ENCODE measurements around the gene MGLL. TPM values are rescaled to one million over a fixed set of nuclear protein-coding genes. Genes with fewer than 3 reads are reported as not detected.
"Not testable (repeated sequence)": the region's sequence is repeated elsewhere in the genome, so short reads cannot be mapped to it uniquely, and the experiment has no call there.

MGLL gene
- total RNA-seq, 1 donor from 2014 or later = 35.2 TPM

GRCh38 chr3:127660621-127661251, 161.6 kb downstream of the MGLL start:
- DNase-seq (ENCODE audit: low spot score) = no peak

GRCh38 chr3:127658234-127658633, 164.1 kb downstream of the MGLL start:
- peak; percentile 37 for DNase-seq (ENCODE audit: low spot score)

DNA sequence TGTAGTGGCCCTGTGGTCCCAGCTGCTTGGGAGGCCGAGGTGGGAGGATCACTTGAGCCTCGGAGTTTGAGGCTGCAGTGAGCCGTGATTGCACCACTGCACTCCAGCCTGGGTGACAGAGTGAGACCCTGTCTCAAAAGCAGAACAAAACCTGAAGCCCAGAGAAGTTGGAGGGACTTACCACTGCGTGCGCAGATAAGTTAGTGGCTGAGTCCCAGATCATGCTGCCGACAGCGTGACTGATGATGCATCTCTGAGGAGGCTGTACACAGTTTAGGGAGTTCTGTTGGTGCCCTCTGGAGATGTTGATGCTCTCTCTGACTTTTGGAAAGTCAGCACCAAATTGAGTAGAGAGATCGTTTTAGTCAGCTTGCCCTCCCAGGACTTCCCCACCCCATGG, 165.4 kb downstream of the MGLL start:
- no peak for DNase-seq (ENCODE audit: low spot score)

DNA sequence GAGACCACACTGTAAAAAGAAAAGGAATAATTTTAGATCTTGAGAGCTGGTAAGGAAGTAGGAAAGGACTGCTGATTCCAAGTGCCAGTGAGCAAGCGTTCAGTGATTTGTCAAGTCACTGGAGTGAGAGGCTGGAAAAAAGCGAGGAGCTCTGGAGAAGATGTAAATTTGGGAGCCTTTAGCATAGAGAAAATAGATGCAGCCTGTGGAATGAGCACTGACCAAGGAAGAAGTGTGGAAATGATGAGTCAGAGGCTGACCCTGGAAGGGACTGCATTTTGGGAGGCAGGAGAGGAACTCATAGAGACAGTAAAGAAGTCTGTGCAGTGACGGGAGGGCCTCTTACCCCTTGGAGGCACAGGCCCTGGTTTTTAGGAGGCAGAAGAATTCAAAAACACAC, 166.7 kb downstream of the MGLL start:
- peak; percentile 61 for DNase-seq (ENCODE audit: low spot score)

- DNase-seq (ENCODE audit: low spot score) = not testable (repeated sequence)
Observed at GRCh38 chr3:127654993-127655392, 167.3 kb downstream of the MGLL start.

DNA sequence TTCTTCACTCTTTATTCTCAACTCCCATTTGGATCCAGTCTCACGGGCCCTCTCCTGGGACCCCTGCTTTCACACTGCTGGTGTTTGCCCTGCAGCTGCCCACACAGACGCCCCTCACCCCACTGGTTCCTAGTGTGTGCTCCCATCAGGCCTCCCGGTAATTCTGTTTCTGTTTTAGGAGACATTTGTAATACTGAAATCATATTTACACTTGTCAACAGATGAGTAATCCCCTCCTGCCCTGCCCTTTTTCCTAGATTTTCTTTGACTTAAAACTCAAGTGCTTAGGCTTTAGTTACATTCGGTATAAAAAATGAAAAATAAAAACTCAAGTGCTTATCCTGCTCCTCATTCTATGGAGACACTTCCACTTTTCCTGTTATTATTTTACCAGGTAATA, 167.9 kb downstream of the MGLL start:
- DNase-seq (ENCODE audit: low spot score) = no peak

GRCh38 chr3:127652246-127652995, 169.9 kb downstream of the MGLL start:
- peak; percentile 62 for DNase-seq (ENCODE audit: low spot score)

DNA sequence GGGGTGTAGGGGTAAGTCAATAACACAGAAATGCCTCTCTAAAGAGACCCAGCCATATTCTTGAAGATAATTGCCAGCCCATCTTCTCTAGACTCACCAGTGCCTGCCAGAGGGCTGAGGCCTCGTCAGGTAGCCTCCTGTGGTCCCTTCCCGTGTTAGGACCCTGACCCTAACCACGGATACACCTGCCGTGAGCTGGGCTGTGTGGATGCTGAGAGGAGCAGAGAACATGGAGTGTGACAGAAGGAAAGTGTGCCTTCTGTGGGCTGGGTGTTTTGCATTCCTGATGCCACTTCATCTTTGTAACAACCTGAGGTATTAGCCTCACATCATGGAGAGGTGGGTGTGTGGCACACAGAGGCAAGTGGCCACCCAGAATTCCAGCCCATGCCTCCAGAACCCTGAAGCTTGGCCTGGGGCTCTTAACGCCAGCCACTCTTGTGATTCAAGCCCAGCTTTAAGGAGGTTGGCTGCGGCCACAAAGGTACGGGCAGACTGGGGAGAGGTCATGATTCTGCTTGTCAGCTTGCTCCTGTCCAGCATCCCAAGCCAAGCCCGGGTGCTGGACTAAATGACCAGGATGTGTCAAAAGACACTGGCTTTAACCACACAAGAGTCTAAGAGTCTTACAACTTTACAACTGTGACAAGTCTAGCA, 170.7 kb downstream of the MGLL start:
- no peak for DNase-seq (ENCODE audit: low spot score)

GRCh38 chr3:127650236-127650635, 172.1 kb downstream of the MGLL start:
- no peak for DNase-seq (ENCODE audit: low spot score)

DNA sequence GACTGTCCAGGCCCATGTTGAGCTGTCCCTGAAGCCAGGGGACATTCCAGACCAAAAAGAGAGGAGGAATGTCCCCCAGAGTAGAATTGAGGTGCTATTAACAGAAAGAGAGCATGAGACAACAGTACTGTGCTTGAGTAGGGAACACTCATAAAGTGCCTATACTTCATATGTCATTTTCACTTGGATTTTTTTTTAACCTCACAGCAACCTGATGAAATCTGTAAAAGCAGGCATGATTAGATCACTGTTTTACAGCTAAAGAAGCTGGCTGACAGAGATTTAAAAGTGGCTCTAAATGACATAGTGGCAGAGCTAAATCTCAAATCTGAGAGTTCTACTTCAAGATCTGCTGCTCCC, 174.5 kb downstream of the MGLL start:
- no peak for DNase-seq (ENCODE audit: low spot score)

GRCh38 chr3:127647166-127647844, 175.0 kb downstream of the MGLL start:
- DNase-seq (ENCODE audit: low spot score) = no peak

DNA sequence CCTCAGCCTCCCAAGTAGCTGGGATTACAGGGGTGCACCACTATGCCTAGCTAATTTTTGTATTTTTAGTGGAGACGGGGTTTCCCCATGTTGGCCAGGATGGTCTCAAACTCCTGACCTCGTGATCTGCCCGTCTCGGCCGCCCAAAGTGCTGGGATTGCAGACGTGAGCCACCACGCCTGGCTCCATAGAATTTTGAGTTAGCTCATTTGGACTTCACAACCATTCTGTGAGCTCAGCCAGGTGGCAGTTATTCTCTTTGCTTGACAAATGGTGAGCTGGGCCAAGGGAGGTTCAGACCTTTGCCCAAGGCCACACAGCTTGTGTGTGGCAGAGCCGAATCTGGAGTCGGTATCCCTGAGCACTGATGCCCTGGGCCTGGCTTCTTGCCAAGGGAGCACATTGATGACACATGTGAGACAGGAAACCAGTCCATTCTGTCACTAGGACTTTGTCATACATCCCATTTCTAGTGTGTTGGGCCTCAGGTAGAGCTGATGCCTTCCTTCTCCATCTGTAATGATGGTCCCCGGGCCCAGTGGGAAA, 175.7 kb downstream of the MGLL start:
- no peak for DNase-seq (ENCODE audit: low spot score)

DNA sequence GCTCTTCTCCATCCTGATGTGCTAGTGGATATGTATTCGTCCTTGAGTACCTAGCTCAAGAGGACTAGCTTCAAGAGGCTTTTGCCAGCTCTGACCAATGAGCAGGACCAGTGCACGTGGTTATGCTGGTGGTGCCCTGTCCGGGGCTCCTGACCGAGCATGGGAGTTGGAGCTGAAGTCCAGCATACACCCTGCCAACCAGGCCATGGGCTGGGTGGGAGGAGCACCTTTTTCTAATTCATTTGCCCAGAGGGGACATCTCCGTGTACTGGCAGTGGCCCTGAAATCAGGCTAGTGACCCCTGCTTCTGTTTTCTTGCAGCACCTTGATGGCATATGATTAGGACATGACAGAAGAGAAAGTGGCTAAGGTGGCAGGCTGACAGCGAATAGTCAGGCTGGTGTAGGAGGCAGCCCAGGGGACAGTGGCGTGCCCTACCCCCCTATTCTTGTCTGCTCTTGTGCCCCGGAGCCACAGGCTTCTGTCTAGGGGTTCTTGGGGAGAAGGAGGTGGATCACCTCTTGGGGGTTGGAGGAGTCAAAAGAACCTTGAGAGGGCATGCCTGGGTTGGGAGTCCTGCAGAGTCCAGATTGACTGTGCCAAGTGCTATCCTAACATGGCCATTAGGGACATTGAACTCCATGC, 176.8 kb downstream of the MGLL start:
- no peak for DNase-seq (ENCODE audit: low spot score)

DNA sequence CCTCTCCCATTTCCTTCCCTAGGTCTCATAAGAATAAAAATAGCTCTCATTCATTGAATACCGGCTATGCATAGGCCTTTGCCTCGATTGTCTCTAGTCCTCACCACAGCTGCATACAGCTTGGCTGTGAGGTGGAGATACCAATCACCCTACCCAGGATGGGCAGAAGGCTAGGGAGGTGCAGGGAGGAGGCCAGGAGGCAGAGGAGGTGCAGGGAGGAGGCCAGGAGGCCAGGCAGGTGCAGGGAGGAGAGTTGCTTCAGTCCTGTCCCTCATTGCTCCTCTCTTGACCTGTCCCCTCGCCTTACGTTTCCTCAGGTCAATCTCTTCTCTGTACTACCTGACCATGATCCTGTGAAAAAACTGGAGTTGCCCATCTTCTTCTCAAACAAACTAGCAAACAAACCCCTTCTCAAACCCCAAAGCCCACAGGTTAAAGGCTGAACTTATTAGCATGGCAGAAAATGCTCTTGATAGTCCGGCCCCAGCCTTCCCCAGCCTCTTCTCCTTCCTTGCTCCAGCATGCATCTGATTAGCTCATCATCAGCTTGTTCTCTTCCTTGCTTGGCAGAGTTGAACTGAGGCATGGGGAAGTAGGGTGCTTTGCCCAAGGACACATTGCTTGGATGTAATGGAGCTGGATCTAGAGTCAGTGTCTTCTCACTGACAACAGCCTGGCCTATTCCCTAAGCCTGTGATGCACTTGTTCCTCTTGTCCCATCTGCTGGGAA, 177.5 kb downstream of the MGLL start:
- no peak for DNase-seq (ENCODE audit: low spot score)

DNA sequence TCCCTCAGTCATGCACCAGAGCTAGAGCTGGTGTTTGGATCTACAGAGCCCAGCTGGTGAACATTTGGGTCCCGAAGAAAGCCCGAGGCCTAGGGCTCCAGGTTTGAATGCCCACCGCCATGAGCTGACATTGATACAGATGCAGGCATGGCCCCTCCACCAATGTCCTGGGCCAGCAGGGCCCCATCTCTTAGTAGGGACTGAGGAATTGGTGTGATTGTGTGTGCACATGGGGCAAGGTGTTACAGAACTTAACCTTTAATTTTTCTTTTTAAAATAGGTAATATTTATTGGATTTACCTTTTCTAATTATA, 182.3 kb downstream of the MGLL start:
- no peak for DNase-seq (ENCODE audit: low spot score)

GRCh38 chr3:127639173-127640041, 182.9 kb downstream of the MGLL start:
- no peak for DNase-seq (ENCODE audit: low spot score)

Data from umbilical cord (tissue), 2 donors.